HL-60/S4 treated with retinoic acid at 250 ng/mL for 4 days and 3 days (cell line): ENCODE measurements around the gene RNU7-1.

Source experiments
- in situ Hi-C: fragments of 300-500 bp; cut with MboI; formaldehyde crosslinking; loops from 2 replicates; pipeline ENCODE4 v1.7.0; 2022; ENCODE audit warnings: low sequenced_read_pairs

The RNU7-1 gene

GRCh38 chr12:6917491-6918231 lies 26.0 kb upstream of the RNU7-1 start:
- in situ Hi-C loops: no loop called here

- in situ Hi-C loops: no loop called here
Measured at GRCh38 chr12:6919588-6919987, 24.0 kb upstream of the RNU7-1 start.

- in situ Hi-C loops: no loop called here
Measured at GRCh38 chr12:6921539-6921938, 22.1 kb upstream of the RNU7-1 start.

- in situ Hi-C loops: no loop called here
Measured at GRCh38 chr12:6921996-6922946, 21.3 kb upstream of the RNU7-1 start.

GRCh38 chr12:6923003-6923732 lies 20.4 kb upstream of the RNU7-1 start:
- in situ Hi-C loops: no loop called here

- in situ Hi-C loops: no loop called here
Measured at GRCh38 chr12:6923851-6924250, 19.8 kb upstream of the RNU7-1 start.

- in situ Hi-C loops: no loop called here
Measured at GRCh38 chr12:6925239-6925539, 18.4 kb upstream of the RNU7-1 start.

- in situ Hi-C loops: no loop called here
Measured at GRCh38 chr12:6925540-6926279, 17.9 kb upstream of the RNU7-1 start.

- in situ Hi-C loops: no loop called here
Measured at GRCh38 chr12:6927379-6928021, 16.1 kb upstream of the RNU7-1 start, which contains the start of gene ATN1. ATN1 (plus strand) TSS chr12:6927959; CDS start chr12:6934002, 6,043 bp downstream.

GRCh38 chr12:6928022-6928702 lies 15.5 kb upstream of the RNU7-1 start:
- in situ Hi-C loops: no loop called here

GRCh38 chr12:6928703-6929407 lies 14.8 kb upstream of the RNU7-1 start:
- in situ Hi-C loops: no loop called here

GRCh38 chr12:6929466-6930452 lies 13.9 kb upstream of the RNU7-1 start:
- in situ Hi-C loops: no loop called here

GRCh38 chr12:6932766-6933165 lies 10.8 kb upstream of the RNU7-1 start:
- in situ Hi-C loops: no loop called here

- in situ Hi-C loops: no loop called here
Measured at GRCh38 chr12:6934110-6934509, 9.5 kb upstream of the RNU7-1 start.

- in situ Hi-C loops: no loop called here
Measured at GRCh38 chr12:6935371-6936193, 8.0 kb upstream of the RNU7-1 start.

- in situ Hi-C loops: no loop called here
Measured at GRCh38 chr12:6936194-6936635, 7.4 kb upstream of the RNU7-1 start.
